Endothelial cell of umbilical vein (primary cell): Measurements from ENCODE around the gene MYO18A. TPM values are rescaled to one million over a fixed set of nuclear protein-coding genes. Genes with fewer than 3 reads are reported as not detected.

Experiments
- BruUV-seq: library from RNA; stranded (reverse); fragments of 400-500 nt; replicated peaks from 2 replicates; lab custom pipeline; 2021; lab: Mats Ljungman, UMichigan
- CTCF ChIA-PET: fragments of 300-600, 350-600 bp; sonication (Branson Sonifier 250); formaldehyde crosslinking; loops from one replicate; lab custom pipeline; 2021; ENCODE audit warnings: antibody characterized with exemption, inconsistent platforms; lab: Charles Lee
- POLR2A ChIA-PET: fragments of 300-600, 350-600 bp; sonication (Branson Sonifier 250); formaldehyde crosslinking; loops from one replicate; lab custom pipeline; 2021; ENCODE audit warnings: antibody characterized with exemption, inconsistent platforms; lab: Charles Lee
- DNase-seq: peaks from one replicate; pipeline ENCODE4 v3.0.0-alpha.2; 2011; ENCODE audit warnings: low read depth, low spot score
- FAIRE-seq: peaks from 2 replicates; lab custom pipeline; 2011; peaks lifted over from hg19 to GRCh38; lab: Jason Lieb, UNC
- H2AFZ ChIP-seq: 2 replicates; pipeline ENCODE4 v1.6.0; 2012; ENCODE audit warnings: low read depth, low read length, control low read depth, inconsistent platforms
- H3K27ac ChIP-seq: 2 replicates; pipeline ENCODE4 v1.5.1; 2011; ENCODE audit warnings: low read depth, mild to moderate bottlenecking, control low read depth, low read length, moderate library complexity; ENCODE audit not compliant: insufficient read depth
- H3K27me3 ChIP-seq, 2 experiments: 2 replicates each; pipeline versions ENCODE4 v1.6.0 to v1.6.1; 2011; ENCODE audit warnings: low read length in 2 of 2, mixed read lengths in 1 of 2; ENCODE audit not compliant: control insufficient read depth in 2 of 2, insufficient read depth in 2 of 2
- H3K36me3 ChIP-seq, 2 experiments: 2 replicates in 1 of 2; 3 replicates in 1 of 2; pipeline ENCODE4 v1.5.1; 2011; ENCODE audit warnings: low read length in 2 of 2, mild to moderate bottlenecking in 1 of 2, moderate library complexity in 1 of 2; ENCODE audit not compliant: control insufficient read depth in 2 of 2, insufficient read depth in 2 of 2; ENCODE audit errors: extremely low read depth in 1 of 2
- H3K4me1 ChIP-seq: 3 replicates; pipeline ENCODE4 v1.5.1; 2011; ENCODE audit warnings: mild to moderate bottlenecking, low read length; ENCODE audit not compliant: control insufficient read depth, insufficient read depth; ENCODE audit errors: extremely low read depth
- H3K4me2 ChIP-seq: 2 replicates; pipeline ENCODE4 v1.6.1; 2011; ENCODE audit warnings: low read length, control low read depth, mixed read lengths; ENCODE audit not compliant: insufficient read depth
- H3K4me3 ChIP-seq, 3 experiments: fragments of 200-600 bp in 1 of 3; sonication (generic), shearing (Covaris generic) in 1 of 3; replicated peaks in 1 of 3; 2 replicates each; pipeline ENCODE4 v1.5.1; 2011 to 2016; ENCODE audit warnings: control low read depth in 3 of 3, low read length in 3 of 3, mild to moderate bottlenecking in 2 of 3, inconsistent platforms in 1 of 3, low read depth in 1 of 3, moderate library complexity in 1 of 3; ENCODE audit not compliant: insufficient read depth in 1 of 3
- H3K79me2 ChIP-seq: 2 replicates; pipeline ENCODE4 v1.6.0; 2012; ENCODE audit warnings: low read length, inconsistent platforms; ENCODE audit not compliant: control insufficient read depth, insufficient read depth
- H3K9ac ChIP-seq: replicated peaks from 2 replicates; pipeline ENCODE3; 2011; ENCODE audit warnings: low read length, control low read depth; ENCODE audit not compliant: insufficient read depth; ENCODE audit errors: extremely low read depth
- H3K9me1 ChIP-seq: replicated peaks from 3 replicates; pipeline ENCODE4 v1.6.0; 2011; ENCODE audit warnings: mild to moderate bottlenecking, low read length; ENCODE audit not compliant: control insufficient read depth, insufficient read depth; ENCODE audit errors: extremely low read depth
- H3K9me3 ChIP-seq: replicated peaks from 2 replicates; pipeline ENCODE4 v1.5.1; 2012; ENCODE audit warnings: low read length, inconsistent platforms; ENCODE audit not compliant: control insufficient read depth, insufficient read depth
- H4K20me1 ChIP-seq: replicated peaks from 2 replicates; pipeline ENCODE3; 2011; ENCODE audit warnings: mild to moderate bottlenecking, low read length; ENCODE audit not compliant: control insufficient read depth, insufficient read depth; ENCODE audit errors: extremely low read depth
- EZH2 ChIP-seq: IDR thresholded peaks from 2 replicates; pipeline ENCODE4 v1.6.1; 2012; ENCODE audit warnings: borderline replicate concordance, low read depth, mild to moderate bottlenecking, moderate library complexity, low read length, inconsistent platforms; ENCODE audit not compliant: severe bottlenecking
- FOS ChIP-seq: IDR thresholded peaks from 2 replicates; pipeline ENCODE4 v1.6.1; 2011; ENCODE audit warnings: mild to moderate bottlenecking, low read length, moderate library complexity, borderline replicate concordance; ENCODE audit not compliant: insufficient read depth
- JUN ChIP-seq: IDR thresholded peaks from 2 replicates; pipeline ENCODE4 v1.6.1; 2011; ENCODE audit warnings: borderline replicate concordance, low read depth; ENCODE audit not compliant: insufficient read length, insufficient read depth
- POLR2A ChIP-seq: IDR thresholded peaks from 2 replicates; pipeline ENCODE4 v1.6.1; 2012; ENCODE audit warnings: low read depth, mild to moderate bottlenecking, control low read depth, low read length
- POLR2AphosphoS5 ChIP-seq: IDR thresholded peaks from 2 replicates; pipeline ENCODE4 v1.6.1; 2012; ENCODE audit warnings: low read depth, mild to moderate bottlenecking, control low read depth, low read length, moderate library complexity; ENCODE audit not compliant: insufficient read depth
- dilution Hi-C: fragments of 300-500 bp; cut with MboI; formaldehyde crosslinking; loops from one replicate; pipeline ENCODE4 v1.15.0; 2019; ENCODE audit warnings: low sequenced_read_pairs; ENCODE audit not compliant: extremely low pct_ligation_motif_present
- intact Hi-C: fragments of 100-400 bp; cut with micrococcal nuclease; formaldehyde crosslinking; loops from one replicate; pipeline ENCODE4 v1.10.0; 2022
- polyA plus RNA-seq, 4 experiments: library from polyadenylated mRNA; depleted of rRNA in 3 of 4; stranded (reverse) in 3 of 4; unstranded in 1 of 4; fragments of >200 nt; gene quantifications; 2 replicates each; pipeline versions ENCODE4 v1.2.1 to v1.2.3, GENCODE V29; 2011 to 2012; ENCODE audit warnings: missing spikeins in 1 of 4
- total RNA-seq: library from RNA; stranded (reverse); gene quantifications from 2 replicates; pipeline ENCODE4 v1.2.3, GENCODE V29; 2021
- TF ChIP-seq, protein P1 (sequence below): IDR thresholded peaks from 2 replicates; pipeline ENCODE4 v1.6.1; 2011; ENCODE audit not compliant: insufficient read depth, insufficient read length

The MYO18A gene
- total and polyA plus RNA-seq, 2 donors (not counting 3 experiments of a cell fraction or from before 2014, with no cell fraction given): 3.9 to 28.3 TPM

DNA sequence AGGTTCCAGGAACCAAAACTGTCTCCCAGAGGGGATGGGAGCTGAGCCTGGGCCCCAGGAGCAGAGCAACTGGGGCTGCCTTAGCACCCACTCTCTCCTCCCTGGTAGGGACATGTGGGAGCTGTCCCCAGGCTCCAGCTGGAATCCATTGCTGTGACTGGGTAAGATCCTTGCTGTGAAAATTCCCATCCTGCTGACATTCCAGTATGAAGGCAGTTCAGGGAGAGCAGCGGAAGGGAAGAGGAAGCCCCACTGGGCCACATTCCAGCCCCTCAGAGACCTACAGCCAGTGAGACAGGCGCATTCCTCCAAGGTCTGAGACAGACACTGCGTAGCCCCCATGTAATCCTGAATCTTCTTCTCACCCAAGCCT lies 24.2 kb downstream of the MYO18A start:
- no peak for TF ChIP-seq EZH2
- no peak for TF ChIP-seq POLR2A
- TF ChIP-seq, protein P1, sequence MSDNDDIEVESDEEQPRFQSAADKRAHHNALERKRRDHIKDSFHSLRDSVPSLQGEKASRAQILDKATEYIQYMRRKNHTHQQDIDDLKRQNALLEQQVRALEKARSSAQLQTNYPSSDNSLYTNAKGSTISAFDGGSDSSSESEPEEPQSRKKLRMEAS: no peak
- no TSS peak for BruUV-seq

GRCh38 chr17:29155227-29155965 lies 24.8 kb downstream of the MYO18A start:
- ChIA-PET POLR2A (no interaction called here), CTCF (interaction anchor here (0.6 to 4.2 kb wide), 12 partner anchors 10 to 137 kb away, joined by 3 to 44 read pairs (median 4); partner anchors contain the start of gene MYO18A)
- peaks cover 31% of the 10 kb centered on the region for H3K4me1 ChIP-seq
- H3K79me2 ChIP-seq: no peaks in the 10 kb centered on the region
- DNase-seq: peak; percentile 66
- H3K9me1 ChIP-seq: no peaks in the 10 kb centered on the region
- H3K27me3 ChIP-seq: no peaks in the 10 kb centered on the region
- intact Hi-C loops (no loop called here), dilution Hi-C loops (no loop called here)
- H3K4me2 ChIP-seq: peak overlapping the region; percentile 25
- H3K36me3 ChIP-seq: no peaks in the 10 kb centered on the region
- H3K27ac ChIP-seq: peak overlapping the region; percentile 53
- peak; percentile 92 for FAIRE-seq
- no peak overlapping the region for H3K9ac ChIP-seq
- TF ChIP-seq FOS (peak; percentile 50), POLR2AphosphoS5 (no peak), JUN (peak; percentile 8)
- TF ChIP-seq, protein P1: no peak
- no peaks in the 10 kb centered on the region for H3K9me3 ChIP-seq
- no peaks in the 10 kb centered on the region for H4K20me1 ChIP-seq
- no TSS peak for BruUV-seq
- no peak overlapping the region for H3K4me3 ChIP-seq
- peak overlapping the region; percentile 37 for H2AFZ ChIP-seq

More for the DNA sequence above, 24.2 kb downstream of the MYO18A start:
- intact Hi-C loops (no loop called here), dilution Hi-C loops (no loop called here)
- Histone ChIP-seq H3K9me1 (no peaks in the 10 kb centered on the region), H3K27ac (peak overlapping the region; percentile 54), H3K9me3 (no peaks in the 10 kb centered on the region), H3K27me3 (no peaks in the 10 kb centered on the region), H3K79me2 (no peaks in the 10 kb centered on the region), H3K4me1 (peaks cover 31% of the 10 kb centered on the region), H3K4me3 (no peak overlapping the region), H3K4me2 (peak overlapping the region; percentile 25), H3K36me3 (no peaks in the 10 kb centered on the region), H3K9ac (no peak overlapping the region), H4K20me1 (no peaks in the 10 kb centered on the region), H2AFZ (peak overlapping the region; percentile 37)
- peak; percentile 94 for FAIRE-seq
- CTCF ChIA-PET: interaction anchor here (0.9 to 4.2 kb wide), 8 partner anchors 21 to 136 kb away, joined by 3 to 44 read pairs (median 4); partner anchors contain the start of gene MYO18A
- POLR2A ChIA-PET: no interaction called here
- DNase-seq: peak; percentile 69
